ENCODE measurements around the gene ARSG.
"Not testable (repeated sequence)": the region's sequence is repeated elsewhere in the genome, so short reads cannot be mapped to it uniquely, and the experiment has no call there.

The ARSG gene

GRCh38 chr17:68400404-68400735, 109.1 kb downstream of the ARSG start:
- peaks cover 35% of the 10 kb centered on the region for H3K36me3 Mint-ChIP-seq (ENCODE audit: low read depth)
- no peak for DNase-seq (ENCODE audit: low spot score)
- H3K27me3 Mint-ChIP-seq (ENCODE audit: low read depth), result no peaks in the 10 kb centered on the region
- peaks cover 16% of the 10 kb centered on the region for H3K9me3 Mint-ChIP-seq
- H3K27ac Mint-ChIP-seq, result peak overlapping the region; percentile 63
- peaks cover 31% of the 10 kb centered on the region for H3K4me1 Mint-ChIP-seq (ENCODE audit: low read depth)
- peak overlapping the region; percentile 32 for H3K4me3 Mint-ChIP-seq

GRCh38 chr17:68401288-68401687, 110.0 kb downstream of the ARSG start:
- peaks cover 31% of the 10 kb centered on the region for H3K4me1 Mint-ChIP-seq (ENCODE audit: low read depth)
- peaks cover 41% of the 10 kb centered on the region for H3K36me3 Mint-ChIP-seq (ENCODE audit: low read depth)
- no peak for DNase-seq (ENCODE audit: low spot score)
- peaks cover 25% of the 10 kb centered on the region for H3K9me3 Mint-ChIP-seq
- no peak overlapping the region for H3K27ac Mint-ChIP-seq
- no peak overlapping the region for H3K4me3 Mint-ChIP-seq
- no peaks in the 10 kb centered on the region for H3K27me3 Mint-ChIP-seq (ENCODE audit: low read depth)

DNA sequence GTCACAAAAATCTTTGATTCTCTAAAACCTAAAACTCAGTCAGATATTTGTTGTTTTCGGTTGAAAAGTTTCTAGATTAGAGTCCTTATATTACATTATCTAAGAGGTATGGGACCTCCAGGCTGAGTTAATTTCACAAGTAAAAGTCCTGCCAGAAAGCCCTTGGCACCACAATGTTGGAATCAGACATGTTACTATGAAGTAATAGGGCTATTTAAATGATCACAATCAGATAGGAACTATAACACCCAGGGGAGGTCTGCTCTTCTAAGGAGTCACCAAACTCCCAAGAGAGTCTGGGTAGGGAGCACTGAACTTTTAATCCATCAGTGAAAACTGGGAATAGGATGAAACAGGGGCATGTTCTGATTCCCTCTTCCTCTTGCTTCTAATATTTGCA, 111.8 kb downstream of the ARSG start:
- Mint-ChIP-seq H3K36me3 (ENCODE audit: low read depth) (peaks cover 49% of the 10 kb centered on the region), H3K4me3 (no peak overlapping the region), H3K9me3 (peaks cover 38% of the 10 kb centered on the region), H3K27ac (no peak overlapping the region), H3K27me3 (ENCODE audit: low read depth) (no peaks in the 10 kb centered on the region), H3K4me1 (ENCODE audit: low read depth) (peaks cover 22% of the 10 kb centered on the region)
- no peak for DNase-seq (ENCODE audit: low spot score)

GRCh38 chr17:68403837-68404236, 112.5 kb downstream of the ARSG start:
- peaks cover 49% of the 10 kb centered on the region for H3K36me3 Mint-ChIP-seq (ENCODE audit: low read depth)
- H3K27ac Mint-ChIP-seq; DNase-seq (ENCODE audit: low spot score); H3K4me3 Mint-ChIP-seq; H3K27me3 Mint-ChIP-seq (ENCODE audit: low read depth): not testable (repeated sequence)
- peaks cover 38% of the 10 kb centered on the region for H3K9me3 Mint-ChIP-seq
- peaks cover 16% of the 10 kb centered on the region for H3K4me1 Mint-ChIP-seq (ENCODE audit: low read depth)

DNA sequence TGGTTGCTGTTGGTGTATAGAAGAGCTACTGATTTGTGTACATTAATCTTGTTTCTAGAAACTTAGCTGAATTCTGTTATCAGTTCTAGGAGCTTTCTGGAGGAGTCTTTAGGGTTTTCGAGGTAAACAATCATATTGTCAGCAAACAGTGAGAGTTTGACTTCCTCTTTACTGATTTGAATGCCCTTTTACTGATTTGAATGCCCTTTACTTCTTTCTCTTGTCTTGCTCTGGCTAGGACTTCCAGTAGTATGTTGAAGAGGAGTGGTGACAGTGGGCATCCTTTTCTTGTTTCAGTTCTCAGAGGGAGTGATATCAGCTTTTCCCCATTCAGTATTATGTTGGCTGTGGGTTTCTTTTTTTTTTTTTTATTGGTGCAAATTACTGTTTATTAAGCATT, 116.4 kb downstream of the ARSG start:
- not testable (repeated sequence) for DNase-seq (ENCODE audit: low spot score); H3K27ac Mint-ChIP-seq; H3K4me3 Mint-ChIP-seq; H3K27me3 Mint-ChIP-seq (ENCODE audit: low read depth); H3K4me1 Mint-ChIP-seq (ENCODE audit: low read depth)
- Mint-ChIP-seq H3K36me3 (ENCODE audit: low read depth) (peaks cover 44% of the 10 kb centered on the region), H3K9me3 (peaks cover 38% of the 10 kb centered on the region)

DNA sequence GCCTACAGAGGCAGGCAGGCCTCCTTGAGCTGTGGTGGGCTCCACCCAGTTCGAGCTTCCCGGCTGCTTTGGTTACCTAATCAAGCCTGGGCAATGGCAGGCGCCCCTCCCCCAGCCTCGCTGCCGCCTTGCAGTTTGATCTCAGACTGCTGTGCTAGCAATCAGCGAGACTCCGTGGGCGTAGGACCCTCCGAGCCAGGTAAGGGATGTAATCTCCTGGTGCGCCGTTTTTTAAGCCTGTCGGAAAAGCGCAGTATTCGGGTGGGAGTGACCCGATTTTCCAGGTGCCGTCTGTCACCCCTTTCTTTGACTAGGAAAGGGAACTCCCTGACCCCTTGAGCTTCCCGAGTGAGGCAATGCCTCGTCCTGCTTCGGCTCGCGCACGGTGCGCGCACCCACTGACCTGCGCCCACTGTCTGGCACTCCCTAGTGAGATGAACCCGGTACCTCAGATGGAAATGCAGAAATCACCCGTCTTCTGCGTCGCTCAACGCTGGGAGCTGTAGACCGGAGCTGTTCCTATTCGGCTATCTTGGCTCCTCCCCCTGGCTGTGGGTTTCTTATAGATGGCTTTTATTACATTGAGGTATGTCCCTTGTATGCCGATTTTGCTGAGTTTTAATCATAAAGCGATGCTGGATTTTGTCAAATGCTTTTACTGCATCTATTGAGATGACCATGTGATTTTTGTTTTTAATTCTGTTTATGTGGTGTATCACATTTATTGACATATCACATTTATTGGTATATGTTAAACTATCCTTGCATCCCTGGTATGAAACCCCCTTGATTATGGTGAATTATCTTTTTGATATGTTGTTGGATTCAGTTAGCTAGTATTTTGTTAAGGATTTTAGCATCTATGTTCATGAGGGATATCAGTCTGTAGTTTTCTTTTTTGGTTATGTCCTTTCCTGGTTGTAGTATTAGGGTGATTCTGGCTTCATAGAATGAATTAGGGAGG, 122.6 kb downstream of the ARSG start:
- not testable (repeated sequence) for H3K27me3 Mint-ChIP-seq (ENCODE audit: low read depth)
- DNase-seq (ENCODE audit: low spot score), result peak; percentile 56
- Mint-ChIP-seq H3K36me3 (ENCODE audit: low read depth) (peaks cover 39% of the 10 kb centered on the region), H3K4me1 (ENCODE audit: low read depth) (peaks cover 20% of the 10 kb centered on the region), H3K4me3 (peak overlapping the region; percentile 95), H3K9me3 (peaks cover 15% of the 10 kb centered on the region), H3K27ac (peak overlapping the region; percentile 62)

DNA sequence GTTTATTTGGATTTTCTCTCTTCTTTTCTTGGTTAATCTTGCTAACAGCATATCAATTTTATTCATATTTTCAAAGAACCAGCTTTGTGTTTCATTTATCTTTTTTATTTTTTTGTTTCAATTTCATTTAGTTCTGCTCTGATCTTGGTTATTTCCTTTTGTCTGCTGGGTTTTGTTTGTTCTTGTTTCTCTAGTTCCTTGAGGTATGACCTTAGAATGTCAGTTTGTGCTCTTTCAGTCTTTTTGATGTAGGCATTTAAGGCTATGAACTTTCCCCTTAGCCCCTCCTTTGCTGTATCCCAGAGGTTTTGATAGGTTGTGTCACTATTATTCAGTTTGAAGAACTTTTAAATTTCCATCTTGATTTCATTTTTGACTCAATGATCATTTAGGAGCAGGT, 123.6 kb downstream of the ARSG start:
- H3K36me3 Mint-ChIP-seq (ENCODE audit: low read depth), result peaks cover 43% of the 10 kb centered on the region

DNA sequence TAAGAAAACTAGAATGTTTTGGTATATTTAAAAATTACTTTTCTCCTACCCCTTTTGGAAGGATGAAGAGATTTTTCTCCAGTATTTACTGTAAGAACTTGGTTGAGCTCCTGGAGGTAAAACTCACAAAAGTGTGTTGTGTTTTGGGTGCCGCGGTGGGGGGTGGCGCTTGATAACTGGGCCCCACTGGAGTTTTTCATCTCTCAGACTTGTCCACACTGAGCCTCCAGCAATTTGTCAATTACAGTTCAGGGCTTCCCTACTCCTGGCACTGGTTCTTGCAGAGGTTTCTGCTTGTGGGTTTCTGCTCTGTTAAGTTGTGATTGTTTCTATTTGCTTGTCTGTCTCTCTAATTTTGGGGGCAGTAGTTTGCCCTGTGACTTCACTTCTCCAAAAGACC, 126.0 kb downstream of the ARSG start:
- no peak for DNase-seq (ENCODE audit: low spot score)
- Mint-ChIP-seq H3K27ac (no peak overlapping the region), H3K9me3 (peaks cover 15% of the 10 kb centered on the region), H3K4me1 (ENCODE audit: low read depth) (peaks cover 20% of the 10 kb centered on the region), H3K4me3 (no peak overlapping the region), H3K27me3 (ENCODE audit: low read depth) (no peaks in the 10 kb centered on the region), H3K36me3 (ENCODE audit: low read depth) (peaks cover 53% of the 10 kb centered on the region)

More for the DNA sequence above, 123.6 kb downstream of the ARSG start:
- not testable (repeated sequence) for H3K27me3 Mint-ChIP-seq (ENCODE audit: low read depth); DNase-seq (ENCODE audit: low spot score)
- peak overlapping the region; percentile 62 for H3K27ac Mint-ChIP-seq
- H3K4me3 Mint-ChIP-seq, result peak overlapping the region; percentile 95
- H3K9me3 Mint-ChIP-seq, result peaks cover 15% of the 10 kb centered on the region
- peaks cover 20% of the 10 kb centered on the region for H3K4me1 Mint-ChIP-seq (ENCODE audit: low read depth)

- no peak for DNase-seq (ENCODE audit: low spot score)
- Mint-ChIP-seq H3K4me1 (ENCODE audit: low read depth) (peaks cover 19% of the 10 kb centered on the region), H3K27ac (no peak overlapping the region), H3K27me3 (ENCODE audit: low read depth) (no peaks in the 10 kb centered on the region), H3K36me3 (ENCODE audit: low read depth) (peaks cover 56% of the 10 kb centered on the region), H3K4me3 (no peak overlapping the region), H3K9me3 (peaks cover 15% of the 10 kb centered on the region)
Observed at GRCh38 chr17:68418876-68419275, 127.6 kb downstream of the ARSG start.

GRCh38 chr17:68420065-68420464, 128.8 kb downstream of the ARSG start:
- Mint-ChIP-seq H3K36me3 (ENCODE audit: low read depth) (peaks cover 48% of the 10 kb centered on the region), H3K4me1 (ENCODE audit: low read depth) (peaks cover 7% of the 10 kb centered on the region), H3K4me3 (no peak overlapping the region), H3K27me3 (ENCODE audit: low read depth) (no peaks in the 10 kb centered on the region), H3K27ac (no peak overlapping the region), H3K9me3 (peaks cover 15% of the 10 kb centered on the region)
- DNase-seq (ENCODE audit: low spot score), result no peak

GRCh38 chr17:68421486-68421885, 130.2 kb downstream of the ARSG start:
- H3K9me3 Mint-ChIP-seq, result peaks cover 4% of the 10 kb centered on the region
- H3K27ac Mint-ChIP-seq, result no peak overlapping the region
- peaks cover 39% of the 10 kb centered on the region for H3K36me3 Mint-ChIP-seq (ENCODE audit: low read depth)
- peaks cover 1% of the 10 kb centered on the region for H3K4me1 Mint-ChIP-seq (ENCODE audit: low read depth)
- no peak for DNase-seq (ENCODE audit: low spot score)
- H3K27me3 Mint-ChIP-seq (ENCODE audit: low read depth), result no peaks in the 10 kb centered on the region
- no peak overlapping the region for H3K4me3 Mint-ChIP-seq

- DNase-seq (ENCODE audit: low spot score), result no peak
- no peak overlapping the region for H3K4me3 Mint-ChIP-seq
- H3K4me1 Mint-ChIP-seq (ENCODE audit: low read depth), result no peaks in the 10 kb centered on the region
- no peaks in the 10 kb centered on the region for H3K27me3 Mint-ChIP-seq (ENCODE audit: low read depth)
- peaks cover 36% of the 10 kb centered on the region for H3K36me3 Mint-ChIP-seq (ENCODE audit: low read depth)
- no peak overlapping the region for H3K27ac Mint-ChIP-seq
- no peaks in the 10 kb centered on the region for H3K9me3 Mint-ChIP-seq
Observed at GRCh38 chr17:68422821-68423220, 131.5 kb downstream of the ARSG start.

- Mint-ChIP-seq H3K27ac (no peak overlapping the region), H3K36me3 (ENCODE audit: low read depth) (peaks cover 32% of the 10 kb centered on the region)
Observed at GRCh38 chr17:68423251-68423650, 132.0 kb downstream of the ARSG start.

GRCh38 chr17:68424203-68424602, 132.9 kb downstream of the ARSG start:
- Mint-ChIP-seq H3K36me3 (ENCODE audit: low read depth) (peaks cover 34% of the 10 kb centered on the region), H3K27ac (no peak overlapping the region), H3K4me1 (ENCODE audit: low read depth) (no peaks in the 10 kb centered on the region), H3K4me3 (no peak overlapping the region), H3K9me3 (no peaks in the 10 kb centered on the region), H3K27me3 (ENCODE audit: low read depth) (no peaks in the 10 kb centered on the region)
- DNase-seq (ENCODE audit: low spot score), result no peak

More at GRCh38 chr17:68423251-68423650, 132.0 kb downstream of the ARSG start:
- Mint-ChIP-seq H3K9me3 (no peaks in the 10 kb centered on the region), H3K27me3 (ENCODE audit: low read depth) (no peaks in the 10 kb centered on the region), H3K4me1 (ENCODE audit: low read depth) (no peaks in the 10 kb centered on the region), H3K4me3 (no peak overlapping the region)
- DNase-seq (ENCODE audit: low spot score), result no peak
